HFFc6 (cell line): ENCODE results near the gene BCAS4. TPM values are rescaled to one million over a fixed set of nuclear protein-coding genes. Genes with fewer than 3 reads are reported as not detected.
"Not testable (repeated sequence)": the region's sequence is repeated elsewhere in the genome, so short reads cannot be mapped to it uniquely, and the experiment has no call there.

Experiments
- DNase-seq: peaks from one replicate; pipeline ENCODE4 v3.0.0-alpha.2; 2018
- H3K27ac Mint-ChIP-seq: 2 replicates; pipeline ENCODE4 v1.8.0; 2020; ENCODE audit warnings: mild to moderate bottlenecking, mixed read lengths
- H3K27me3 Mint-ChIP-seq: 2 replicates; pipeline ENCODE4 v1.8.0; 2021; ENCODE audit warnings: mild to moderate bottlenecking, moderate library complexity, mixed read lengths; ENCODE audit not compliant: insufficient read depth
- H3K36me3 Mint-ChIP-seq: 2 replicates; pipeline ENCODE4 v1.8.0; 2021; ENCODE audit warnings: low read depth, mixed read lengths
- H3K4me1 Mint-ChIP-seq: 2 replicates; pipeline ENCODE4 v1.8.0; 2020; ENCODE audit warnings: low read depth, mixed read lengths
- H3K4me3 Mint-ChIP-seq: 2 replicates; pipeline ENCODE4 v1.8.0; 2020; ENCODE audit warnings: mild to moderate bottlenecking, moderate library complexity, mixed read lengths
- H3K9me3 Mint-ChIP-seq: 2 replicates; pipeline ENCODE4 v1.8.0; 2020; ENCODE audit warnings: mild to moderate bottlenecking, mixed read lengths
- CTCF ChIP-seq: fragments of 200-600 bp; sonication (generic); IDR thresholded peaks from 2 replicates; pipeline ENCODE4 v1.5.0; 2021; ENCODE audit warnings: antibody characterized with exemption, mild to moderate bottlenecking
- total RNA-seq, 6 experiments: library from RNA; stranded (reverse); fragmentation: NEBNext Ultra II Directional; extraction: Animal tissue kit (Norgen Biotek cat#: 25700); gene quantifications; 2 replicates in 1 of 6; 3 replicates in 5 of 6; pipeline ENCODE4 v1.2.3, GENCODE V29; 2021

The BCAS4 gene
- total RNA-seq, 6 experiments from 2014 or later, result 19.8 to 23.5 (median 21.7) TPM

- no peaks in the 10 kb centered on the region for H3K36me3 Mint-ChIP-seq
- no peak overlapping the region for H3K4me3 Mint-ChIP-seq
- H3K4me1 Mint-ChIP-seq, result no peaks in the 10 kb centered on the region
- no peaks in the 10 kb centered on the region for H3K9me3 Mint-ChIP-seq
- DNase-seq, result no peak
- H3K27ac Mint-ChIP-seq, result no peak overlapping the region
- H3K27me3 Mint-ChIP-seq, result peaks cover 9% of the 10 kb centered on the region
- no peak for TF ChIP-seq CTCF
Observed at GRCh38 chr20:50772420-50773185, 22.3 kb upstream of the BCAS4 start.

GRCh38 chr20:50774515-50774914, 20.3 kb upstream of the BCAS4 start:
- H3K4me3 Mint-ChIP-seq, result no peak overlapping the region
- no peak overlapping the region for H3K27ac Mint-ChIP-seq
- DNase-seq, result no peak
- peaks cover 12% of the 10 kb centered on the region for H3K27me3 Mint-ChIP-seq
- H3K36me3 Mint-ChIP-seq, result no peaks in the 10 kb centered on the region
- no peaks in the 10 kb centered on the region for H3K9me3 Mint-ChIP-seq
- TF ChIP-seq CTCF, result no peak
- H3K4me1 Mint-ChIP-seq, result no peaks in the 10 kb centered on the region

GRCh38 chr20:50776122-50776817, 18.6 kb upstream of the BCAS4 start:
- Mint-ChIP-seq H3K27ac (no peak overlapping the region), H3K36me3 (no peaks in the 10 kb centered on the region), H3K4me1 (no peaks in the 10 kb centered on the region), H3K9me3 (no peaks in the 10 kb centered on the region), H3K4me3 (no peak overlapping the region), H3K27me3 (peaks cover 11% of the 10 kb centered on the region)
- TF ChIP-seq CTCF, result no peak
- DNase-seq, result no peak

GRCh38 chr20:50777373-50777772, 17.5 kb upstream of the BCAS4 start:
- no peak for TF ChIP-seq CTCF
- DNase-seq, result no peak
- Mint-ChIP-seq H3K4me3 (no peak overlapping the region), H3K27ac (no peak overlapping the region), H3K36me3 (no peaks in the 10 kb centered on the region), H3K9me3 (no peaks in the 10 kb centered on the region), H3K27me3 (peaks cover 11% of the 10 kb centered on the region), H3K4me1 (no peaks in the 10 kb centered on the region)

- not testable (repeated sequence) for DNase-seq, H3K4me1 Mint-ChIP-seq, H3K9me3 Mint-ChIP-seq, H3K27ac Mint-ChIP-seq, H3K36me3 Mint-ChIP-seq, H3K4me3 Mint-ChIP-seq
- peaks cover 14% of the 10 kb centered on the region for H3K27me3 Mint-ChIP-seq
Observed at GRCh38 chr20:50778994-50779393, 15.9 kb upstream of the BCAS4 start.

GRCh38 chr20:50783390-50783789, 11.5 kb upstream of the BCAS4 start:
- peaks cover 10% of the 10 kb centered on the region; the same call in 1 of the 2 replicates for H3K27me3 Mint-ChIP-seq
- H3K9me3 Mint-ChIP-seq, result no peaks in the 10 kb centered on the region
- no peak for TF ChIP-seq CTCF
- no peak for DNase-seq
- no peak overlapping the region for H3K27ac Mint-ChIP-seq
- H3K4me1 Mint-ChIP-seq, result peaks cover 13% of the 10 kb centered on the region
- no peaks in the 10 kb centered on the region for H3K36me3 Mint-ChIP-seq
- no peak overlapping the region for H3K4me3 Mint-ChIP-seq
